Calu3 (cell line): ENCODE data around the gene CLIC3. TPM values are rescaled to one million over a fixed set of nuclear protein-coding genes. Genes with fewer than 3 reads are reported as not detected.

Source experiments
- BruUV-seq: library from RNA; stranded (reverse); fragments of 400-500 nt; replicated peaks from 2 replicates; lab custom pipeline; 2021; lab: Mats Ljungman, UMichigan
- CTCF ChIA-PET: fragments of 300-600 bp; sonication (Branson Sonifier 250); formaldehyde crosslinking; loops from one replicate; lab custom pipeline; 2022; ENCODE audit warnings: antibody characterized with exemption; lab: Charles Lee
- DNase-seq: peaks from one replicate; pipeline ENCODE4 v3.0.0; 2022
- H3K27ac Mint-ChIP-seq: one replicate; pipeline ENCODE4 v1.8.0; 2022; ENCODE audit warnings: mixed read lengths; ENCODE audit not compliant: unreplicated experiment
- H3K27me3 Mint-ChIP-seq: one replicate; pipeline ENCODE4 v1.8.0; 2022; ENCODE audit warnings: mixed read lengths; ENCODE audit not compliant: unreplicated experiment
- H3K36me3 Mint-ChIP-seq: one replicate; pipeline ENCODE4 v1.8.0; 2022; ENCODE audit warnings: mild to moderate bottlenecking, moderate library complexity, mixed read lengths; ENCODE audit not compliant: insufficient read depth, unreplicated experiment
- H3K4me1 Mint-ChIP-seq: one replicate; pipeline ENCODE4 v1.8.0; 2022; ENCODE audit warnings: mild to moderate bottlenecking, low read depth, mixed read lengths; ENCODE audit not compliant: unreplicated experiment
- H3K4me3 Mint-ChIP-seq: one replicate; pipeline ENCODE4 v1.8.0; 2022; ENCODE audit warnings: mild to moderate bottlenecking, low read depth, moderate library complexity, mixed read lengths; ENCODE audit not compliant: unreplicated experiment
- H3K9me3 Mint-ChIP-seq: one replicate; pipeline ENCODE4 v1.8.0; 2022; ENCODE audit warnings: low read depth, mixed read lengths; ENCODE audit not compliant: unreplicated experiment
- CTCF ChIP-seq: fragments of 200-600 bp; IDR thresholded peaks from one replicate; pipeline ENCODE4 v1.8.0; 2022; ENCODE audit warnings: antibody characterized with exemption; ENCODE audit not compliant: unreplicated experiment
- intact Hi-C: fragments of 100-400 bp; cut with micrococcal nuclease; formaldehyde crosslinking; loops from one replicate; pipeline ENCODE4 v1.10.0; 2022; ENCODE audit not compliant: unreplicated experiment
- total RNA-seq: library from RNA; stranded (reverse); gene quantifications from 2 replicates; pipeline ENCODE4 v1.2.3, GENCODE V29; 2022

The CLIC3 gene
- total RNA-seq, 1 experiment from 2014 or later, result 0.35 TPM

DNA sequence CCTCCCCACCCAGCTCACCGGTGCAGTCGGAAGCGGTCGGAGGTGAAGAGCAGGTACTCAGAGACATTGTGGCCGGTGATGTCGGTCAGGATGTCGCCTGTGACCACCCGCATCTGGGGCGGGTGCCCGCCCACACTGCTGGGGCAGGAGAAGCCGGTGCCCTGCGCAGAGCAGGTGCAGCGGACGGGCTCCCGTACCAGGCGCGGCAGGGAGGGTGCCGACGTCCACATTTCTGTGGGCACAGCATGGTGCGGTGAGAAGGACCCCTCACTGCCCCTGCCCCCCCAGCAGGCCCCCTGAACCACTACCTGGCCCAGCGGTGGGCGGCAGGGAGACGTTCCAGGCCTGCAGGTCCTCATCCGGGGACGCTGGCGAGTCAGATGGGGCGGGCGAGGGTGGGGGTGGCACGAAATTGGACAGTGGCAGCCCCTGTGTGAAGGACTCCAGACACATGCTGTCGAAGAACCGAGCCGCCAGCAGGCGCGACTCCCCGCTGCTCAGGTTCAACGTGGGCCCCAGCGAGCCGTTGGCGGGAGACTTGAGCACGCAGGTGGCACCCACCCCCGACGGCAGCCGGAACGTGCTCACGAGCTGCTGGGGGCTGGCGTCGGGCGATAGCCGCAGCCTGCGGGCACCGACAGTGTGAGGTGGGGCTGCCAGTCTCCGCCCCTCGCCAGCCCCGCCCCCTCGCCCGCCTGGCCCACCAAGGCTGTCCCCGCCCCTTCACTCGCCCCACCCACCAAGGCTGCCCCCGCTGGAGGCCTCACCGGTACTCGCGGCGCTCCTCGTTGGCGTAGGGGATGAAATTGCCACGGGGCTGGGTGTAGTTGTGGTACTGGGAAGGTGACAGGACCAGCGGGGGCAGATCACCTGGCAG is 16.6 kb upstream of the CLIC3 start:
- TF ChIP-seq CTCF, result no peak
- BruUV-seq, result no TSS peak
- CTCF ChIA-PET, result no interaction called here
- intact Hi-C loops, result no loop called here
- no peak overlapping the region for H3K27ac Mint-ChIP-seq
- no peaks in the 10 kb centered on the region for H3K4me1 Mint-ChIP-seq
- no peaks in the 10 kb centered on the region for H3K27me3 Mint-ChIP-seq
- H3K36me3 Mint-ChIP-seq, result peaks cover 14% of the 10 kb centered on the region
- H3K4me3 Mint-ChIP-seq, result no peak overlapping the region
- H3K9me3 Mint-ChIP-seq, result no peaks in the 10 kb centered on the region
- no peak for DNase-seq

DNA sequence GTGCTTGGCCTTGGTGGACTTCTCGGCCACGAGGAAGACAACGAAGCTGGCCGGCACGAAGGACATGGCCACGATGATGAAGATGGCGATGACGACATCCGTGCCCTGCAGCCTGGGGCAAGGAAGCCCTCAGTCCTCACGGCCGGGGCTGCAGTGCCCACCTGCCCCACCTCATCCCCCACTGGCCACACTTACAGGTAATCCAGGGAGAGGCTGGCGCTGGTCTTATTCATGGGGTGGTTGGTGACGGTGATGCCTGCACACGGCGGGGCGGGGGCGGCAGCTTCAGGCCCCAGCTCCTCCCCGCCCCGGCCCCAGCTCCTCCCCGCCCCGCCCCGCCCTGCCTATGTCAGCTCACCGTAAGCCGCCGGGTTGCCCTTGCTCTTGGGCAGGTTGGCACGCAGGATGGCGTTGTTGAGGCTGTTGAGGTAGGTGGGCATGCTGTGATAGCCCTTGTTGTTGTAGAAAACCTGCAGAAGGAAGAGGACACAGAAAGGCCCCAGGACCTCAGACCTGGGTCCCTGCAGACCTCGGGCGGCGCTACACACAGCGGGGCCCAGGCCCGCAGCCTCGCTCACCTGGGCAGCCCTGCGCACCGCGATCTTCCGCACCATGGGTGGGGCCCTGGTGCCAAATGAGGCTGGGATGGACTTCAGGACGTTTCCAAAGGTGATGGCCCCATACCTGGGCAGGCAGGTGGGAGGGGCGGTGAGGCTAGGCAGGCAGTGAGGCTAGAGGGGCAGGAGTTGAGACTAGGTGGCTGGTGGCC is 15.7 kb upstream of the CLIC3 start:
- BruUV-seq, result no TSS peak

DNA sequence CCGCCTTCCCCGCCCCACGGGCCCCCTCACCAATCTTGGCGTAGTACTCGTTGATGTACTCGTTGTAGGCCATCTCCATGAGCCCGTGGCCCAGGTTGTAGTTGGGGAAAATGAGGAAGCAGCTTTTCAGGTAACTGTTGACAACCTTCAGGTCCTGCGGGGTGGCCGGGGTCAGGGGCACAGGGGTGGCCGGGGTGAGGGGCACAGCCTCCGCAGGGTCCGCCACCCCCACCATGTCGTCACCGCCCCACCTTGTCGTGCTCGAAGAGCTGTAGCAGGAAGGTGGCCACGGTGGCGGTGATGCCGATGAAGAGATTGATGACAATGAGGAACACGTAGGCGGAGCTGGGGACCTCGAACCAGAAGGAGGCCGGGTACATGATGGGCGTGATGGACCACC is 14.8 kb upstream of the CLIC3 start:
- no peak for DNase-seq
- CTCF ChIA-PET, result no interaction called here
- Mint-ChIP-seq H3K36me3 (peaks cover 14% of the 10 kb centered on the region), H3K27ac (no peak overlapping the region), H3K27me3 (no peaks in the 10 kb centered on the region), H3K9me3 (no peaks in the 10 kb centered on the region), H3K4me3 (no peak overlapping the region), H3K4me1 (no peaks in the 10 kb centered on the region)
- BruUV-seq, result no TSS peak
- intact Hi-C loops, result no loop called here
- no peak for TF ChIP-seq CTCF

More for the DNA sequence above, 15.7 kb upstream of the CLIC3 start:
- Mint-ChIP-seq H3K27me3 (no peaks in the 10 kb centered on the region), H3K4me3 (no peak overlapping the region), H3K36me3 (peaks cover 14% of the 10 kb centered on the region), H3K27ac (no peak overlapping the region), H3K4me1 (no peaks in the 10 kb centered on the region), H3K9me3 (no peaks in the 10 kb centered on the region)
- no peak for TF ChIP-seq CTCF
- intact Hi-C loops, result no loop called here
- DNase-seq, result no peak
- CTCF ChIA-PET, result no interaction called here

GRCh38 chr9:137009938-137010732 is 13.8 kb upstream of the CLIC3 start:
- H3K4me3 Mint-ChIP-seq, result no peak overlapping the region
- H3K27ac Mint-ChIP-seq, result no peak overlapping the region
- H3K36me3 Mint-ChIP-seq, result peaks cover 13% of the 10 kb centered on the region
- CTCF ChIA-PET, result no interaction called here
- H3K4me1 Mint-ChIP-seq, result no peaks in the 10 kb centered on the region
- no peaks in the 10 kb centered on the region for H3K9me3 Mint-ChIP-seq
- H3K27me3 Mint-ChIP-seq, result no peaks in the 10 kb centered on the region
- intact Hi-C loops, result no loop called here
- no peak for DNase-seq
- BruUV-seq, result no TSS peak
- TF ChIP-seq CTCF, result no peak
